ENCODE results near the gene FLAD1.

DNA sequence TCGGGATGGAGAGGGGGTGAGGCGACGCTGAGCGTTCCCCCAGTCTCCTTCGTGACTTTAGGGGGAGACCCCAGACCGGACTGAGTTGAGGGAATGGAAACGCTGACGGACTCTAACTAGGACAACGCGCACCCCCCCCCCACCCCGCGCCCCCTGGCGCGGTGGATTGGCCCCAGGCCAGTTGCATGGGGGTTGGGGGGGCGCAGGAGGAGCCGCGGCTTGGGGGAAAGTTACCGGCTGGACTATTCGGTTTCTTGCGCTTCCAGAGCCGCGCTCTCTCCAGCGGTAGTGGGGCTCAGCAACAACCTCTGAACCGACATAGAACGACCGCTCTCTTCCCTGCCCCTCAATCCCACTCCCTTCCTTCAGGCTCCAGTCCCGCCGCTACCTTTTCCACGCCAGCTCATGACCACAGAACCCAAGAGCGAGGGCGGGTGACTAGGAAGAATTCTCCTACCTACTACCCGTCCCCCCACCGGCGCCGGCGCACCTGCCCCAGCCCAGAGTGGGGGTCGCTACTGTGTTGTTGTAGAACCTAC, 20.2 kb downstream of the FLAD1 start:
- TF ChIP-seq EZH2 (IDR thresholded peaks at IDR 0.05) (no peak), POLR2AphosphoS5 (IDR thresholded peaks at IDR 0.05; ENCODE audit: borderline replicate concordance, low read depth, low read length) (peak; percentile 46), FOXP2 (optimal IDR thresholded peaks at IDR 0.05; ENCODE audit: control extremely low read depth, extremely low read length, insufficient read depth) (no peak)

All from SK-N-MC (cell line).